GM12878 (cell line): ENCODE data around the gene GALNTL6. TPM values are rescaled to one million over a fixed set of nuclear protein-coding genes. Genes with fewer than 3 reads are reported as not detected.

Experiments used
- ATAC-seq: fragments of 200-7000 bp; cut with Tn5 transposase; 3 replicates; pipeline ENCODE4 v1.9.1; 2020; ENCODE audit warnings: mild to moderate bottlenecking, moderate library complexity
- BruUV-seq: library from RNA; stranded (reverse); fragments of 400-500 nt; replicated peaks from 2 replicates; lab custom pipeline; 2021; lab: Mats Ljungman, UMichigan
- CTCF ChIA-PET: fragments of 300-600 bp; sonication (Branson Sonifier 250); formaldehyde crosslinking; extraction: SDS; loops from one replicate; lab custom pipeline; 2021; ENCODE audit warnings: inconsistent platforms; lab: Yijun Ruan, JAX
- POLR2A ChIA-PET: fragments of 350-600 bp; formaldehyde crosslinking; extraction: SDS; loops from one replicate; lab custom pipeline; 2021; ENCODE audit warnings: inconsistent platforms; lab: Charles Lee
- RAD21 ChIA-PET: fragments of 300-600 bp; sonication (Branson Sonifier 250); formaldehyde crosslinking; loops from one replicate; lab custom pipeline; 2023; ENCODE audit warnings: antibody characterized with exemption; ENCODE audit not compliant: unreplicated experiment; lab: Charles Lee
- SMC1A ChIA-PET: fragments of 300-600 bp; sonication (Branson Sonifier 250); formaldehyde crosslinking; loops from one replicate; lab custom pipeline; 2023; ENCODE audit not compliant: unreplicated experiment, uncharacterized antibody; lab: Charles Lee
- DNase-seq: peaks from one replicate; pipeline ENCODE4 v3.0.0-alpha.2; 2011; ENCODE audit warnings: low read depth, low spot score
- FAIRE-seq: peaks from 3 replicates; lab custom pipeline; 2011; peaks lifted over from hg19 to GRCh38; lab: Jason Lieb, UNC
- H2AFZ ChIP-seq: 2 replicates; pipeline ENCODE4 v1.6.0; 2011; ENCODE audit warnings: low read depth, low read length, control low read depth; ENCODE audit not compliant: control insufficient read depth
- H3K27ac ChIP-seq: 2 replicates; pipeline ENCODE4 v1.5.1; 2011; ENCODE audit warnings: control low read depth; ENCODE audit not compliant: control insufficient read depth, insufficient read depth
- H3K27me3 ChIP-seq, 2 experiments: replicated peaks in 1 of 2; 2 replicates each; pipeline versions ENCODE4 v1.6.0 to v1.6.1; 2011; ENCODE audit warnings: low read length in 1 of 2; ENCODE audit not compliant: control insufficient read depth in 2 of 2, insufficient read depth in 2 of 2
- H3K36me3 ChIP-seq, 2 experiments: 2 replicates each; pipeline ENCODE4 v1.5.1; 2011; ENCODE audit warnings: low read length in 1 of 2; ENCODE audit not compliant: control insufficient read depth in 2 of 2, insufficient read depth in 2 of 2
- H3K4me1 ChIP-seq: 2 replicates; pipeline ENCODE4 v1.6.1; 2011; ENCODE audit warnings: mild to moderate bottlenecking, low read length, moderate library complexity, mixed read lengths; ENCODE audit not compliant: control insufficient read depth, insufficient read depth
- H3K4me2 ChIP-seq: 2 replicates; pipeline ENCODE4 v1.6.0; 2011; ENCODE audit warnings: control low read depth; ENCODE audit not compliant: control insufficient read depth, insufficient read depth
- H3K4me3 ChIP-seq: fragments of 200-600 bp; sonication (generic); 2 replicates; pipeline ENCODE4 v1.5.1; 2016
- H3K79me2 ChIP-seq: 2 replicates; pipeline ENCODE4 v1.6.0; 2011; ENCODE audit warnings: low read length; ENCODE audit not compliant: control insufficient read depth, insufficient read depth
- H3K9ac ChIP-seq: 2 replicates; pipeline ENCODE4 v1.8.0; 2011; ENCODE audit warnings: low read length, control low read depth, mixed read lengths; ENCODE audit not compliant: control insufficient read depth, insufficient read depth
- H3K9me3 ChIP-seq: replicated peaks from 3 replicates; pipeline ENCODE4 v1.5.1; 2011; ENCODE audit warnings: mild to moderate bottlenecking, low read length; ENCODE audit not compliant: control insufficient read depth, insufficient read depth
- H4K20me1 ChIP-seq: 2 replicates; pipeline ENCODE4 v1.6.0; 2011; ENCODE audit not compliant: control insufficient read depth, insufficient read depth
- NR2C2 ChIP-seq: IDR thresholded peaks from 2 replicates; pipeline ENCODE4 v1.6.1; 2011; ENCODE audit warnings: borderline replicate concordance, low read depth; ENCODE audit not compliant: control insufficient read depth, insufficient read length
- POLR2AphosphoS5 ChIP-seq: IDR thresholded peaks from 2 replicates; pipeline ENCODE4 v1.6.1; 2011; ENCODE audit warnings: mild to moderate bottlenecking, low read length, inconsistent platforms
- RAD21 ChIP-seq: IDR thresholded peaks from 2 replicates; pipeline ENCODE4 v1.6.1; 2011; ENCODE audit warnings: mild to moderate bottlenecking, low read depth, low read length, moderate library complexity; ENCODE audit not compliant: insufficient read depth
- RCOR1 ChIP-seq: conservative IDR thresholded peaks from 2 replicates; pipeline ENCODE4 v1.6.1; 2012; ENCODE audit warnings: low read depth, low read length, improper control_type of control experiment
- RUNX3 ChIP-seq: IDR thresholded peaks from 2 replicates; pipeline ENCODE4 v1.6.1; 2012; ENCODE audit warnings: low read length, inconsistent platforms
- SMC3 ChIP-seq: IDR thresholded peaks from 2 replicates; pipeline ENCODE4 v1.6.1; 2011; ENCODE audit warnings: low read length, improper control_type of control experiment, borderline replicate concordance
- YBX1 ChIP-seq: fragments of 450-650 bp; IDR thresholded peaks from 2 replicates; pipeline ENCODE4 v1.6.1; 2016; ENCODE audit warnings: antibody characterized with exemption
- ZNF274 ChIP-seq: IDR thresholded peaks from one replicate; pipeline ENCODE4 v1.8.0; 2011; ENCODE audit not compliant: insufficient read length, insufficient read depth
- WGBS: methylation state at CpG from one replicate; pipeline ENCODE4 v1.1.6; 2016; ENCODE audit warnings: low lambda C conversion rate; ENCODE audit not compliant: insufficient replicate concordance, insufficient coverage; ENCODE audit errors: missing lambda C conversion rate; 5-methylcytosine and 5-hydroxymethylcytosine counted together
- in situ Hi-C: fragments of 300-500 bp; cut with MboI; formaldehyde crosslinking; loops from 9 replicates; pipeline ENCODE4 v1.14.3; 2018; ENCODE audit warnings: mixed read lengths
- intact Hi-C: fragments of 100-400 bp; cut with micrococcal nuclease; formaldehyde crosslinking; loops from one replicate; pipeline ENCODE4 v1.14.2; 2022; ENCODE audit not compliant: unreplicated experiment
- polyA plus RNA-seq, 11 experiments: library from polyadenylated mRNA; depleted of rRNA in 4 of 11; unstranded in 6 of 11; stranded (reverse) in 5 of 11; fragments of >200 nt; fragmentation: Nextera tagmentation in 4 of 11; fragmentation: Illumina TruSeq in 1 of 11; extraction: Ambion mirVana in 4 of 11; extraction: Trizol in 1 of 11; gene quantifications; 1 replicate in 1 of 11; 2 replicates in 10 of 11; pipeline versions ENCODE4 v1.2.1 to v1.2.3, GENCODE V29; 2011 to 2016; ENCODE audit warnings: inconsistent platforms in 2 of 11, missing spikeins in 2 of 11, low read depth in 1 of 11
- total RNA-seq, 4 experiments: library from RNA; depleted of rRNA in 3 of 4; stranded (reverse); fragments of >200 nt in 3 of 4; fragmentation: Illumina TruSeq in 1 of 4; extraction: Trizol in 1 of 4; gene quantifications; 2 replicates each; pipeline versions ENCODE4 v1.2.1 to v1.2.3, GENCODE V29; 2013 to 2021
- TF ChIP-seq, protein P1 (sequence below), 3 experiments: IDR thresholded peaks in 2 of 3; conservative IDR thresholded peaks in 1 of 3; 2 replicates each; pipeline ENCODE4 v1.5.1; 2011; ENCODE audit warnings: low read depth in 3 of 3, low read length in 3 of 3, mild to moderate bottlenecking in 3 of 3, control low read depth in 2 of 3, moderate library complexity in 2 of 3, inconsistent platforms in 1 of 3, mixed read lengths in 1 of 3; ENCODE audit not compliant: control insufficient read depth in 2 of 3, insufficient read depth in 1 of 3; ENCODE audit errors: extremely low read depth in 1 of 3

The GALNTL6 gene
- total and polyA plus RNA-seq, 10 of the 15 experiments (the other 5 are each of a cell fraction or from before 2014, with no cell fraction given): 0.01 to 0.29 TPM; not detected in 8

DNA sequence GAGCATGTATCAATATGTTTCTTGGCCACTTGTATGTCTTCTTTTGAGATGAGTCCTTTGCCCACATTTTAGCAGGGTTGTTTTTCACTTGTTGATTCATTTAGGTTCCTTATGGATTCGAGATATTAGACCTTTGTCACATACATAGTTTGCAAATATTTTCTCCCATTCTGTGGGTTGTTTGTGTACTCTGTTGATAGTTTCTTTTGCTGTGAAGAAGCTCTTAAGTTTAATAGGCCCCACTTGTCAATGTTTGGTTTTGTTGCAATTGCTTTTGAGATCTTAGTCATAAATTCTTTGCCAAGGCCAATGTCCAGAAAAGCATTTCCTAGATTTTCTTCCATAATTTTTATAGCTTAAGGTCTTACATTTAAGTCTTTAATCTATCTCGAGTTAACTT, 1074.8 kb downstream of the GALNTL6 start:
- in situ Hi-C loops: no loop called here

DNA sequence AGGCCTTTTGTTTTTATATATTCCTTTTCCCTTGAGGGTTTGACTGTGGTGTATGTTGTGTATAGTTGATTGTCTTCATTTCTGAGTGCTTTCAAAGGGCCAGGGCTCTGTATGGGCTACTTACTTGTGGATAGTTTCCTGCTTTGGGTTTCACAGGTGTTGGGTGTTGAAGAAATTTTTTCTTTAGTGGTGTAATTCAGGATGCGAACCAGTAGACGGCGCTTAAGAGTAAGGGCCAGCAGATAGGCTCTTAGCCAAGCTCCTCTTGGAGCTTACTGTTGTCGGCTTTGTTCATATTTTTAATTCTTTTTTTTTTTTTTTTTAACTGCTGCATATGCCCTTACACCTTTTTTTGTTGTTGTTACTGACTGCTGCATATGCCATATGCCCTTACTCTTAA, 1079.1 kb downstream of the GALNTL6 start:
- RAD21 ChIA-PET: interaction anchor here (1.0 kb wide), 2 partner anchors 94 to 368 kb away, joined by 3 to 4 read pairs; no protein-coding TSS in a partner anchor
- FAIRE-seq: no peak
- POLR2A ChIA-PET: interaction anchor here (0.6 to 1.0 kb wide), 2 partner anchors 103 to 269 kb away, joined by 3 to 4 read pairs; no protein-coding TSS in a partner anchor

More for the DNA sequence above, 1074.8 kb downstream of the GALNTL6 start:
- H3K36me3 ChIP-seq: no peaks in the 10 kb centered on the region
- no peak overlapping the region for H3K4me3 ChIP-seq
- no peak overlapping the region for H2AFZ ChIP-seq
- H3K27ac ChIP-seq: no peak overlapping the region
- H3K9me3 ChIP-seq: no peaks in the 10 kb centered on the region
- SMC1A ChIA-PET: no interaction called here
- no peaks in the 10 kb centered on the region for H4K20me1 ChIP-seq
- no TSS peak for BruUV-seq
- intact Hi-C loops: no loop called here
- 0% methylated on average over 2 of the region's 2 CpGs for WGBS
- H3K79me2 ChIP-seq: no peaks in the 10 kb centered on the region
- FAIRE-seq (no peak), ATAC-seq (no peak), DNase-seq (no peak)
- H3K4me1 ChIP-seq: no peaks in the 10 kb centered on the region
- H3K4me2 ChIP-seq: no peak overlapping the region
- POLR2A ChIA-PET: no interaction called here
- RAD21 ChIA-PET: no interaction called here
- no peak overlapping the region for H3K9ac ChIP-seq
- H3K27me3 ChIP-seq: no peaks in the 10 kb centered on the region
- no peak for TF ChIP-seq NR2C2
- CTCF ChIA-PET: no interaction called here

More for the DNA sequence above, 1079.1 kb downstream of the GALNTL6 start:
- BruUV-seq: no TSS peak
- in situ Hi-C loops: no loop called here
- H3K36me3 ChIP-seq: no peaks in the 10 kb centered on the region
- no peaks in the 10 kb centered on the region for H4K20me1 ChIP-seq
- WGBS: 50% methylated on average over 4 of the region's 4 CpGs
- no peaks in the 10 kb centered on the region for H3K4me1 ChIP-seq
- H3K27ac ChIP-seq: no peak overlapping the region
- intact Hi-C loops: loop anchor here (10.0 kb wide), 1 partner anchor 363 kb away; no protein-coding TSS in a partner anchor
- ATAC-seq: peak; percentile 69
- TF ChIP-seq SMC3 (0 out of 2 replicates have a peak, but pooled peaks have one; percentile 8), RUNX3 (no peak), YBX1 (no peak), ZNF274 (no peak), RAD21 (peak; percentile 29), RCOR1 (no peak), POLR2AphosphoS5 (no peak)
- TF ChIP-seq, protein P1, sequence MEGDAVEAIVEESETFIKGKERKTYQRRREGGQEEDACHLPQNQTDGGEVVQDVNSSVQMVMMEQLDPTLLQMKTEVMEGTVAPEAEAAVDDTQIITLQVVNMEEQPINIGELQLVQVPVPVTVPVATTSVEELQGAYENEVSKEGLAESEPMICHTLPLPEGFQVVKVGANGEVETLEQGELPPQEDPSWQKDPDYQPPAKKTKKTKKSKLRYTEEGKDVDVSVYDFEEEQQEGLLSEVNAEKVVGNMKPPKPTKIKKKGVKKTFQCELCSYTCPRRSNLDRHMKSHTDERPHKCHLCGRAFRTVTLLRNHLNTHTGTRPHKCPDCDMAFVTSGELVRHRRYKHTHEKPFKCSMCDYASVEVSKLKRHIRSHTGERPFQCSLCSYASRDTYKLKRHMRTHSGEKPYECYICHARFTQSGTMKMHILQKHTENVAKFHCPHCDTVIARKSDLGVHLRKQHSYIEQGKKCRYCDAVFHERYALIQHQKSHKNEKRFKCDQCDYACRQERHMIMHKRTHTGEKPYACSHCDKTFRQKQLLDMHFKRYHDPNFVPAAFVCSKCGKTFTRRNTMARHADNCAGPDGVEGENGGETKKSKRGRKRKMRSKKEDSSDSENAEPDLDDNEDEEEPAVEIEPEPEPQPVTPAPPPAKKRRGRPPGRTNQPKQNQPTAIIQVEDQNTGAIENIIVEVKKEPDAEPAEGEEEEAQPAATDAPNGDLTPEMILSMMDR (IDR thresholded peaks at IDR 0.05 in 2 of 3, conservative IDR thresholded peaks at IDR 0.05 in 1 of 3; ENCODE audit: control insufficient read depth in 2 of 3, extremely low read depth in 1 of 3, insufficient read depth in 1 of 3, low read depth in 3 of 3, low read length in 3 of 3): peak; percentile 43 to 78 (median 69)
- TF ChIP-seq, all 136 proteins: peak for 3
- no peak overlapping the region for H2AFZ ChIP-seq
- H3K4me3 ChIP-seq: no peak overlapping the region
- ChIA-PET CTCF (interaction anchor here (0.5 to 3.1 kb wide), 10 partner anchors 10 to 440 kb away, joined by 3 to 10 read pairs (median 3); no protein-coding TSS in a partner anchor), SMC1A (interaction anchor here (1.5 kb wide), 1 partner anchor 365 kb away, joined by 4 read pairs; no protein-coding TSS in a partner anchor)
- H3K9me3 ChIP-seq: no peaks in the 10 kb centered on the region
- H3K4me2 ChIP-seq: no peak overlapping the region
- H3K27me3 ChIP-seq: no peaks in the 10 kb centered on the region
- no peak for DNase-seq
- H3K79me2 ChIP-seq: no peaks in the 10 kb centered on the region
- no peak overlapping the region for H3K9ac ChIP-seq
